Loucy (cell line): ENCODE measurements around the gene COL6A2.

Experiments used
- CTCF ChIP-seq: fragments of 200-600 bp; sonication (generic); conservative IDR thresholded peaks from 2 replicates; pipeline ENCODE4 v1.5.1; 2014; ENCODE audit warnings: mild to moderate bottlenecking, antibody characterized with exemption, low read length
- EZH2phosphoT487 ChIP-seq: fragments of 200-600 bp; IDR thresholded peaks from 2 replicates; pipeline ENCODE4 v1.6.1; 2018; ENCODE audit warnings: antibody characterized with exemption, mild to moderate bottlenecking, moderate library complexity, borderline replicate concordance

- TF ChIP-seq CTCF, result no peak
- TF ChIP-seq EZH2phosphoT487, result no peak
Observed at GRCh38 chr21:46131588-46131837, 33.6 kb downstream of the COL6A2 start.
